WERI-Rb-1 (cell line): ENCODE data around the gene DBNL.

Experiments
- DNase-seq: peaks from one replicate; pipeline ENCODE4 v3.0.0-alpha.2; 2020
- H3K27ac ChIP-seq: fragments of 250-450 bp; sonication (Bioruptor Pico); 2 replicates; pipeline ENCODE4 v1.5.1; 2020; ENCODE audit warnings: mild to moderate bottlenecking, moderate library complexity
- H3K27me3 ChIP-seq: fragments of 250-450 bp; sonication (Bioruptor Pico); 2 replicates; pipeline ENCODE4 v1.5.1; 2021; ENCODE audit warnings: mild to moderate bottlenecking, low read depth, moderate library complexity; ENCODE audit not compliant: insufficient read depth, severe bottlenecking
- H3K36me3 ChIP-seq: fragments of 250-450 bp; sonication (Bioruptor Pico); 2 replicates; pipeline ENCODE4 v1.5.1; 2020; ENCODE audit warnings: mild to moderate bottlenecking, moderate library complexity
- H3K4me3 ChIP-seq: 2 replicates; pipeline ENCODE4 v1.5.1; 2011; ENCODE audit warnings: low read depth, mild to moderate bottlenecking, control low read depth, low read length
- H3K9me3 ChIP-seq: fragments of 250-450 bp; sonication (Bioruptor Pico); 2 replicates; pipeline ENCODE4 v1.5.1; 2021; ENCODE audit warnings: mild to moderate bottlenecking, moderate library complexity; ENCODE audit not compliant: severe bottlenecking
- CTCF ChIP-seq: IDR thresholded peaks from 2 replicates; pipeline ENCODE4 v1.5.1; 2011; ENCODE audit warnings: low read depth, mild to moderate bottlenecking, control low read depth, inconsistent platforms, low read length

Gene DBNL

GRCh38 chr7:44064791-44065430 is 20.4 kb downstream of the DBNL start:
- H3K36me3 ChIP-seq, result peaks cover 25% of the 10 kb centered on the region; the same call in 1 of the 2 replicates

DNA sequence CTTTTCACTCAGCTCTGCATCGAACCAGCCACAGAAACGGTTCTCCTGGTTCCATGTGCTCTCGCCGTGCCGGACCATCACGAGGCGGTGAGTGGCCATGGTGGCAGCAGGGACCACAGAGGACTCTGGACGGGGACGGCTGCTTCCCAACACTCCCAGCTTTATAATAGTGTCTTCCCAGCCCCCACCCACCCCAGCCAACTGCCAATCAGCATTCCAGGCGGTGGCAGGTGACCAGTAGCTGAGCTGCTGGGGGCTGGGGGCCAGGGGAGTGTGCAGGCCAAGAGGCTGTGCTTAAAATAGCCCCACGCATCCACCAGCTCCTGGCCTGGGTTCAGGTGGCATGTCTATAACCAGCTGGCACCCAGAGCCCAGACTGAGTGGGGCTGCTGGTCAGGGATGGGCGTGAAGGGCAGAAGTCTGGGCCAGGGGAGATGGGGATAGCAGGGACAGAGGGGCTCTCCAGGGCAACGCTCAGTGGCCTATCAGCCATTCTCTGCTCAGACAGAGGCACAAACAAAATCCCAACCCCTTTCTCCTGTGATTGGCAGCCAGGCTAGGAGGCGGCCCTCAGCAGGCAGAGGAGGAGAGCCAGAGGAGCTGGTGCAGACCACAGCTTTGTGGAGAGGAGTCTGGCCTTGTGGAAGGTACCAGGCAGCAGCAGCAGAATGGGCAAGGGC is 21.1 kb downstream of the DBNL start, which contains the start of gene PGAM2:
PGAM2 (minus strand) TSS at position 137 of the 680 bp plus-strand sequence; CDS start at position 99, 38 bp downstream.
- Histone ChIP-seq H3K4me3 (peak within 1 kb of the TSS; percentile 45), H3K27ac (peak within 1 kb of the TSS; percentile 62), H3K27me3 (no peaks in the 10 kb centered on the region), H3K36me3 (peaks cover 20% of the 10 kb centered on the region; the same call in 1 of the 2 replicates), H3K9me3 (no peaks in the 10 kb centered on the region)
- no peak for TF ChIP-seq CTCF
- peak; percentile 84 for DNase-seq

More at GRCh38 chr7:44064791-44065430, 20.4 kb downstream of the DBNL start:
- peak overlapping the region; percentile 62 for H3K27ac ChIP-seq
- no peaks in the 10 kb centered on the region for H3K27me3 ChIP-seq
- no peak for TF ChIP-seq CTCF
- peak; percentile 24 for DNase-seq
- H3K4me3 ChIP-seq, result peak overlapping the region; percentile 45
- no peaks in the 10 kb centered on the region for H3K9me3 ChIP-seq

DNA sequence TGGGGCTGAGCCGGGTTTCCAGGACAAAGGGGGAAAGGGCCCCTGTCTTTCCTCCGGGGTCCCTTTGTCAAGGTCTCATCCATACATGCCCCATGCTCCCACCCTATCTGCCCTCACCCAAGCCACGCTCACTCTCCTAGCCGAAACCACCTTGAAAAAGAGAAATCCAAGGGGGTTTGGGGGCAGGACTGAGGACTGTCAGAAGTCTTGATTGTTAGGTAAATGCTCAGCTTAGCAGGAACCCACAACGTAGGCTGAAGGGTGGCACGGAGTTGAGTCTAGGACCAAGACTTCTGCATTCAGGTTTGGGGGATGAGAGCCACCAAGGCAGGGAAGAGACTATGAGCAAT is 21.6 kb downstream of the DBNL start:
- TF ChIP-seq CTCF, result no peak
- Histone ChIP-seq H3K9me3 (no peaks in the 10 kb centered on the region), H3K27ac (peak overlapping the region; percentile 62), H3K27me3 (no peaks in the 10 kb centered on the region), H3K4me3 (no peak overlapping the region; the same call in 1 of the 2 replicates), H3K36me3 (peaks cover 14% of the 10 kb centered on the region; the same call in 1 of the 2 replicates)
- no peak for DNase-seq

DNA sequence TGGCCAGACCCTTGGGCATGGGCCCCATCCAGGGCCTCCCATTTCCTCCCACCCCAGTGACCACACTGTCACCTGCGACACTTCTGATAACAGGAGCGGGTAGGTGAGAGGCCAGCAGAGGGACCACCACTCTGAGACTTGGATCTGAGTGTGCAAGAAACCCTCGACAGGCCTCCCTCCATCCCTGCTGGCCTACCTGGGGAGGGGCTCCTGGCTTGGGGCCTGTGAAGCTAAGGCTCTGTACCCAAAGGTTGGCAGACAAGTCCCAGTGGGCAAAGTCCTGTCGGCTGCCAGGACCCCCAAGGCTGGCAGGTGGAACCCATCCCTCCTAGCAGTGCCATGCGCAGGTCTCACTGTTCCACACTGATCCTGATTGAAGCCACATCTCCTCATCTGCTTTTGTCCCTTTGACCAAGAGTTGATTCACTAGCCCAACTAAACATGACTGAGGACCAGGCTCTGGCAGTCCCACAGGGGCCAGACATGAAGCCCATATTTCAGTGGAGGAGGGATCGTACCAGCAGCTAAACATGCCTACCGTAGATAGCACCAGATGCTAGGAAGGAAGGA is 22.1 kb downstream of the DBNL start:
- H3K9me3 ChIP-seq, result no peaks in the 10 kb centered on the region
- H3K4me3 ChIP-seq, result no peak overlapping the region
- H3K36me3 ChIP-seq, result peaks cover 11% of the 10 kb centered on the region; the same call in 1 of the 2 replicates
- TF ChIP-seq CTCF, result no peak
- no peak for DNase-seq
- no peak overlapping the region; the same call in 1 of the 2 replicates for H3K27ac ChIP-seq
- H3K27me3 ChIP-seq, result no peaks in the 10 kb centered on the region

GRCh38 chr7:44067064-44067951 is 22.8 kb downstream of the DBNL start:
- no peak overlapping the region for H3K27ac ChIP-seq
- no peak for TF ChIP-seq CTCF
- no peaks in the 10 kb centered on the region for H3K27me3 ChIP-seq
- no peak overlapping the region for H3K4me3 ChIP-seq
- no peaks in the 10 kb centered on the region for H3K9me3 ChIP-seq
- no peak for DNase-seq
- peaks cover 6% of the 10 kb centered on the region; the same call in 1 of the 2 replicates for H3K36me3 ChIP-seq
